NCI-H526 (cell line): Measurements from ENCODE around the gene HLA-DQB2.
"Not testable (repeated sequence)": the region's sequence is repeated elsewhere in the genome, so short reads cannot be mapped to it uniquely, and the experiment has no call there.

Experiments used
- DNase-seq, 2 experiments: peaks; one replicate each; lab custom pipeline; 2025; lab: John Stamatoyannopoulos, UW

HLA-DQB2 gene

DNA sequence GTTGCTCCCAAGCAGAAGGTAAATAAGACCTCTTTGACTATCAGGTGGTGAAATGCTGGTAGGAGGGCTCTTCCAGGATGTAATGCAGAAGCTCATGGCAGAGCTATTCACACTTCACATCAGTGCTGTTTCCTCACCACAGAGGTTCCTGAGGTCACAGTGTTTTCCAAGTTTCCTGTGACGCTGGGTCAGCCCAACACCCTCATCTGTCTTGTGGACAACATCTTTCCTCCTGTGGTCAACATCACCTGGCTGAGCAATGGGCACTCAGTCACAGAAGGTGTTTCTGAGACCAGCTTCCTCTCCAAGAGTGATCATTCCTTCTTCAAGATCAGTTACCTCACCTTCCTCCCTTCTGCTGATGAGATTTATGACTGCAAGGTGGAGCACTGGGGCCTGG, 17.7 kb downstream of the HLA-DQB2 start:
- not testable (repeated sequence) for DNase-seq

DNA sequence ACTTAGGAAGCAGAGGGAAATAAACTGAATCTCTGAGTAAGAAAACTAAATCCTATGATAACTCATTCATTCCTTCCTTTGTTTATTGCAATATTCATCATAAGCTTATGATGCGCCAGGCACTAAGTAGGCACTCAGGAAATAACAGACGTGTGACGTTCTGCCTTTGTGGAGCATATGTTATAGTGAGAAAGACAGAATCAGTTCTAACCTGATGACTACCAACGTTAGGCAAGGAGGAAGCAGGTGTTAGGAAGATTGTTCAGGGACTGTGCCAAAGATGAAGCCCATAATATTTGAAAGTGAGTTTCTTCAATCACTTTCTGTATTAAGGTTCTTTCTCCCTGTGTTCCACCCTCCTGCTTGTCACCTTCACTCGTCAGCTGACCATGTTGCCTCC, 18.6 kb downstream of the HLA-DQB2 start:
- no peak for DNase-seq

DNA sequence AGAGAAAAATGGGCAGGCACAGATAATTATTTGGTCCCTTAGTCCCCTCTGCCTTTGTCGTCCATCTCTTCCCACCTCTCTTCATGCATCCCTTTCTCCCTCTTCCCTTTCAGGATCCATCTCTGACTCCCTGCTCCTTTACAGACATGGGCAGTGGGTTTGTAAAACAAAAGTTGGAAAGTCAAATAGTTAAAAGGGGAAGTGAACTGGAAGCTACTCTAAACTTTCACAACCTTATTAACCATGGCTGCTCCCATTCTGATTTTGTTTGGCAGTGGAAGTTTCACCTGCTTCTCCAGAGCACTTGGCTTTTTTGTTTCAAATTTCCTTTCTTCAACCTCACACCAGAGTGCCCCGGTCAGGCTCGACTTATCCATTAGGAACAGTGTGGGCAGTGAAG, 21.0 kb downstream of the HLA-DQB2 start:
- DNase-seq = no peak

DNA sequence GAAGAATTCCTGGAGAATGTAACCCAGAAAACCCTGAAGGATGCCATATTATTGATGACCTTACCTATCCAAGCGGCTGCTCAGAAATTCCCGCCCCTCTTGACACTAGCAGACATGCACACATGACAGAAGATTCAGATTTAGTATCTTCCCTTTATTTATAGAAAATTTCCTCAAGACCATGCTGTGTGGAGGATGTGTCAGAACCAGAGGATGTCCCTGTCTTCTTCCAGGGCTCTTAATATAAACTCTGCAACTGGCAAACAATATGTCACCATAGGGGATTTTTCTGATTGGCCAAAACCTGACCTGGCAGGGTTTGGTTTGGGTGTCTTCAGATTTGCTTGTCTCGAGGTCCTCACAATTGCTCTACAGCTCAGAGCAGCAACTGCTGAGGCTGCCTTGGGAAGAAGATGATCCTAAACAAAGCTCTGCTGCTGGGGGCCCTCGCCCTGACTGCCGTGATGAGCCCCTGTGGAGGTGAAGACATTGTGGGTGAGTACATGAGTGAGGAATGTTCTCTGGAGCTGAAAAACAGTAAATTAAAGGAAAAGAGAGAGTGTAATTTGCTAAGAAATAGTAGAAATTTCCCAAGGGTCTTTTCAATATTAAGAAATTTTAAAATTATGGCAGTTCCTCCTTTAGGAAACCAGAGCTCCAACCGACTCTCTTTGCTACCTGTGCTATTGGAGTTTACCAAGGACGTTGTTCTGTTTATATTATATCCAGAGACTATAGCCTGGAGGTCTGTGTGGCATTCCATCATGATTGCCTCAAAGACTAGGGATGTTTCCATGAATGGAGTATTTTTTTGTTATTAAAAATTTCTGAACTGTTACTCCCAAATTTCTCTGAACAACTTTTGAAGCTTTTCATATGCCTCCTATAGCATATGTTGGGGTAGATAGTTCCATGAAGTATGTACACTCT, 22.0 kb downstream of the HLA-DQB2 start, which contains the start of gene HLA-DQA2:
Gene HLA-DQA2, plus strand, starts transcription at position 361 of the 930 bp plus-strand sequence. Its CDS starts 53 bp downstream, at position 414.
- DNase-seq = no peak

DNA sequence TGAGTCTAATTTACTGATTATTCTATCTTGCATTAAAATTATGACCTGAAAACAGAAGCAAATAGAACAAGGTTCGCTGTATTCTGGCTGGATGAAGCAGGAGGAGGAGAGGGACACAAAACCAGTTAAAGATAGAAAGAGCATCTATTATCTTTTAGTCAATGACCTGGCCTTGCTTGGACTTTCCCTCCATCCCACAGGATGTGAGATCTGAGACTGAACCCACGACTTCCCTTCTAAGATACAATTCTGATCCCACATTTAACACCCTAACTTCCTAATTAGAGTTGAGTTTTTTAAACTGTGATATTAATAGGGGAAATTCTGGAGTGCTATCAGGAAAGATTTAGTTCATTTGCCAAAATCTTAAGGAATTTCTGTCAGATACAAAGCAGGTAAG, 25.2 kb downstream of the HLA-DQB2 start:
- no peak for DNase-seq

DNA sequence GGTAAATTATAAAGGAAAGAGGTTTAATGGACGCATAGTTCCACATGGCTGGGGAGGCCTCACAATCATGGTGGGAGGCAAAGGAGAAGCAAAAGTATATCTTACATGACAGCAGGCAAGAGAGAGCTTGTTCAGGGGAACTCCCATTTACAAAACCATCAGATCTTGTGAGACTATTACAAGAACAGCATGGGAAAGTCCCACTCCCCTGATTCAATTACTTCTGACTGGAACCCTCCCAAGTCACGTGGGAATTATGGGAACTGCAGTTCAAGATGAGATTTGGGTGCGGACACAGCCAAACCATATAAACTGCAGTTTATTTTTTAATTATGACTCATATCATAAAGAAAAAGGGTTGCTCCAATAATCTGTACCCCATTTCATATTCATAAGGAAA, 44.5 kb downstream of the HLA-DQB2 start:
- no peak for DNase-seq

DNA sequence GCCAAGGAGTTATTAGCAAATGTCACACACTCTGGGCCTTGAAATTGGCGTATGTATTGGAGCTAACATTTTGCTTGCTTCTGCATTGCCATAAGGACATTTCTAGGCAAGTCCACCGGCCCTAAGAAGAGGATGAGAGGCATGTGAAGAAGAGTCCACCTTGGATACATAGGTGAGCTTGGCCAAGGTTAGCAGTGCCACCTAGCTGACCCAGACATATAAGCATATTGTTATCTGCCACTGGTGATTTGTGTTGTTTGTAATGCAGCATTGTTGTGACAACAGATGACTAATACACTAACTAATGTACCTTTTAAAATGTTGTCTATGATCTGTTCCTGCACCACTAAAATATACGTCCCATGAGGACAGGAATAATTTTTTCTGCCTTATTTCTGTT, 46.9 kb downstream of the HLA-DQB2 start:
- DNase-seq = no peak

DNA sequence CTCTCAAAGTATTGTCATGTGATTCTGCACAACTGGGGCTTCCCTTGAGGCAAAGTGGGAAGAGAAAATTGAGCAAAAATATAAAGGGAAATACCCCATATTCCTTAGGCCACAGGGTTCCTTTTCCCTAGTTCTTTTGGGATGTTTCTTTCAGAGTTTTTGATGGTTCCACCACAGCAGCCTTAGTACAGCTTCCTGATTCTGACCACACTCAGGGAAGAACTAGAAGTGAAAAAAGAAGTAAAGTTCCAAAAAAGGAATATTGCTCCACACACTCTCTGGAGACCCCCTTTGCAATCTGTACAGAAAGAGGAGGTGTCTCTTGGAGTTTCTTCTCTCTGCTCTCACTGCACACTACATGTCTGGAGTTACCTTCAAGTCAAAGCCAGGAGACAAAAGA, 50.1 kb downstream of the HLA-DQB2 start:
- DNase-seq = no peak

DNA sequence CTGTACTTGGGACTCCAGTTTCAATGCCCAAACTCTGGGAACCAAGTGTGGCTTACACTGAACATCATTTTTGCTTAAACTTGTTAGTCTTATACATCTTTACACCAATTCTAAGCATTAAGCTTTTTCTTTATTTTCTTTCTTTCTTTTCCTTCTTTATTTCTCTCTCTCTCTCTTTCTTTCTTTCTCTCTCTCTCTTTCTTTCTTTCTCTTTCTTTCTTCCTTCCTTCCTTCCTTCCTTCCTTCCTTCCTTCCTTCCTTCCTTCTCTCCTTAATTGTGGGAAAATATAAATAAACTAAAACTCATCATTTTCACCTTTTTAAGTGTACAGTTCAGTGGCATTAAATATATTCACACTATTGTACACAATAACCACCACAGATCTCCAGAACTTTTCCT, 53.7 kb downstream of the HLA-DQB2 start:
- DNase-seq = no peak
